Breast epithelium (tissue), 4 donors: ENCODE data around the gene SCAF4. TPM values are rescaled to one million over a fixed set of nuclear protein-coding genes. Genes with fewer than 3 reads are reported as not detected.

Experiments used
- DNase-seq, 2 donors: peaks; one replicate each; pipeline ENCODE4 v3.0.0-alpha.2; 2019; ENCODE audit warnings: low spot score in 2 of 2
- H3K27ac ChIP-seq, 2 donors: fragments of 200-600 bp; sonication (generic) in 1 of 2; one replicate each; pipeline ENCODE4 v1.5.1; 2016 to 2019; ENCODE audit warnings: mild to moderate bottlenecking in 1 of 2
- H3K27me3 ChIP-seq, 2 donors: fragments of 200-600 bp; sonication (generic) in 1 of 2; one replicate each; pipeline versions ENCODE4 v1.5.1 to v1.6.0; 2017 to 2019; ENCODE audit warnings: control low read depth in 1 of 2, mild to moderate bottlenecking in 1 of 2
- H3K36me3 ChIP-seq: fragments of 200-600 bp; one replicate; pipeline ENCODE4 v1.5.1; 2019
- H3K4me1 ChIP-seq, 2 donors: fragments of 200-600 bp; sonication (generic); one replicate each; pipeline ENCODE4 v1.5.1; 2016 to 2019; ENCODE audit warnings: control low read depth in 1 of 2
- H3K4me3 ChIP-seq, 3 donors: fragments of 200-600 bp; sonication (generic); 1 replicate in 2 of 3; 2 replicates in 1 of 3; pipeline ENCODE4 v1.5.1; 2016 to 2019; ENCODE audit warnings: mild to moderate bottlenecking in 3 of 3, moderate library complexity in 2 of 3
- H3K9me3 ChIP-seq, 2 donors: fragments of 200-600 bp; sonication (generic) in 1 of 2; one replicate each; pipeline ENCODE4 v1.5.1; 2016 to 2019; ENCODE audit warnings: control low read depth in 1 of 2
- CTCF ChIP-seq, 3 donors: fragments of 450-650 bp; IDR thresholded peaks; one replicate each; pipeline ENCODE4 v1.5.1; 2016 to 2017; ENCODE audit warnings: antibody characterized with exemption in 3 of 3, mild to moderate bottlenecking in 3 of 3, moderate library complexity in 3 of 3
- POLR2A ChIP-seq: fragments of 450-650 bp; IDR thresholded peaks from one replicate; pipeline ENCODE4 v1.6.1; 2016; ENCODE audit warnings: antibody characterized with exemption, mild to moderate bottlenecking, moderate library complexity
- POLR2AphosphoS5 ChIP-seq, 3 donors: sonication (generic); formaldehyde crosslinking; IDR thresholded peaks; one replicate each; pipeline ENCODE4 v1.6.1; 2017; ENCODE audit warnings: antibody characterized with exemption in 3 of 3
- intact Hi-C: fragments of 100-400 bp; cut with DNase I; formaldehyde crosslinking; loops from one replicate; pipeline ENCODE4 v1.15.1; 2023; ENCODE audit warnings: low total_unique reads
- total RNA-seq, 3 donors: library from RNA; depleted of rRNA; stranded (reverse); fragments of >200 nt; gene quantifications; one replicate each; pipeline ENCODE4 v1.1.0, GENCODE V29; 2016

SCAF4 gene
- total RNA-seq, 3 donors from 2014 or later: 17.4 to 22.8 (median 18.4) TPM

- no peak overlapping the region for H3K27ac ChIP-seq
- TF ChIP-seq POLR2A (no peak), CTCF (IDR thresholded peaks at IDR 0.05) (no peak), POLR2AphosphoS5 (IDR thresholded peaks at IDR 0.05) (no peak)
- H3K4me1 ChIP-seq: no peaks in the 10 kb centered on the region
These were observed 11.2 kb downstream of the SCAF4 start for GRCh38 chr21:31720739-31721138.

GRCh38 chr21:31720330-31720729 is 11.6 kb downstream of the SCAF4 start:
- Histone ChIP-seq H3K36me3 (no peaks in the 10 kb centered on the region), H3K9me3 (no peaks in the 10 kb centered on the region), H3K4me1 (no peaks in the 10 kb centered on the region), H3K4me3 (no peak overlapping the region), H3K27ac (no peak overlapping the region), H3K27me3 (no peaks in the 10 kb centered on the region)
- intact Hi-C loops: no loop called here
- no peak for DNase-seq
- TF ChIP-seq CTCF (IDR thresholded peaks at IDR 0.05) (no peak), POLR2A (no peak)

More at GRCh38 chr21:31720739-31721138, 11.2 kb downstream of the SCAF4 start:
- DNase-seq: no peak
- intact Hi-C loops: no loop called here
- Histone ChIP-seq H3K4me3 (no peak overlapping the region), H3K9me3 (no peaks in the 10 kb centered on the region), H3K27me3 (no peaks in the 10 kb centered on the region), H3K36me3 (no peaks in the 10 kb centered on the region)

GRCh38 chr21:31716106-31716505 is 15.8 kb downstream of the SCAF4 start:
- H3K27me3 ChIP-seq: no peaks in the 10 kb centered on the region
- H3K9me3 ChIP-seq: no peaks in the 10 kb centered on the region
- H3K4me1 ChIP-seq: no peaks in the 10 kb centered on the region
- intact Hi-C loops: no loop called here
- TF ChIP-seq POLR2AphosphoS5 (IDR thresholded peaks at IDR 0.05) (no peak), POLR2A (no peak), CTCF (IDR thresholded peaks at IDR 0.05) (no peak)
- H3K27ac ChIP-seq: no peak overlapping the region
- no peak overlapping the region for H3K4me3 ChIP-seq
- no peak for DNase-seq
- no peaks in the 10 kb centered on the region for H3K36me3 ChIP-seq

DNA sequence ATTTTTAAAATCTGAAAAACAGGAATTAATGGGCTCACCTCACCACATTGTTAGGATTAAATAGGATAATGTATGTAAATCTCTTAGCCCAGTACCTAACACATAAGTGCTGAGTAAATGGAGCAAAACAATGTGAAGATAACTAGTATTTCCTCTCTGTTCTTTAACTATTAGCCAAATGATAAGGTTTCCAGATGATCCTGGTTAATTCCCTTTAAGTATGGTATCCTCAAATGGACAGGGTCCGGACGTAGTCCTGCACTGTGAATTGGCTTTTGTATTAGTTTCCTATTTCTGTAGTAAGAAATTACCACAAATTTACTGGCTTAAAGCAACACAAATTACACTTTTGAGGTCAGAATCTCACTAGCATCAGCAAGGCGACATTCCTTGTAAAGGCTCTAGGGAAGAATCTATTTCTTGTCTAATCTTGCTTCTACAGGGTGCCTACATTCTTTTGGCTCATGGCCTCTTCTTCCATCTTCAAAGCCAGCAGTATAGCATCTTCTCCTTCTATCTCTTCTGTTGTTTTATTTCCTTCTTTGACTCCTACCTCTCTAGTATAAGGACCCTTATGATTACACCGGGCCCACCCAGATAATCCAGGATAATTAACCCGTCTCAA is 17.1 kb downstream of the SCAF4 start:
- H3K27ac ChIP-seq: peak overlapping the region in 1 of 2 donors; percentile 19
- H3K4me3 ChIP-seq: no peak overlapping the region
- no peaks in the 10 kb centered on the region for H3K4me1 ChIP-seq
- H3K36me3 ChIP-seq: no peaks in the 10 kb centered on the region
- no peaks in the 10 kb centered on the region for H3K27me3 ChIP-seq
- H3K9me3 ChIP-seq: no peaks in the 10 kb centered on the region
- no peak for DNase-seq
- TF ChIP-seq CTCF (IDR thresholded peaks at IDR 0.05) (no peak), POLR2A (no peak), POLR2AphosphoS5 (IDR thresholded peaks at IDR 0.05) (no peak)
- intact Hi-C loops: no loop called here

- H3K4me1 ChIP-seq: no peaks in the 10 kb centered on the region
- TF ChIP-seq CTCF (IDR thresholded peaks at IDR 0.05): no peak
- TF ChIP-seq POLR2A: no peak
- no peak for TF ChIP-seq POLR2AphosphoS5 (IDR thresholded peaks at IDR 0.05)
These were observed 17.8 kb downstream of the SCAF4 start for GRCh38 chr21:31713973-31714740.

More at GRCh38 chr21:31713973-31714740, 17.8 kb downstream of the SCAF4 start:
- Histone ChIP-seq H3K4me3 (no peak overlapping the region), H3K27ac (peak overlapping the region in 1 of 2 donors; percentile 19), H3K36me3 (no peaks in the 10 kb centered on the region), H3K27me3 (no peaks in the 10 kb centered on the region), H3K9me3 (no peaks in the 10 kb centered on the region)
- intact Hi-C loops: no loop called here
- no peak for DNase-seq
